ENCODE results near the gene AVPR1B. TPM values are rescaled to one million over a fixed set of nuclear protein-coding genes. Genes with fewer than 3 reads are reported as not detected.

Gene AVPR1B
- total RNA-seq, 4 donors from 2014 or later, result not detected

DNA sequence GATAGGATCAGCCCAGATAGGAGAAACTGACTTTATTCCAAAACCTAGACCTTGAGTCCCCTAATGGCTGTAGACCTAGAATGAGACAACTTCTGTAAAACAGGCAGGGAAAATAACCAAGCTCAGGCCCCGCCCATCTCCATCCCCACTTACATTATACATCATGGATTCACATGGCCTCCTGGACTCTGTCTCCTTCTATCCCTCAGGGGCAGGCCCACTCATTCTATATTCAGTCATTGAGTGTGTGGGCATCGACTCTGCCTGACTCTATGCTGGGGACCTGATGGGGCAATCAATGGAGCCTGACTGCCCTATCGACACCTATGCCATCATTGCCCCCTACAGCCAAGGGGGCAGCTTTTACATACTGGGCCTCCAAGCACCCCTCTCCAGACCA lies 6.4 kb downstream of the AVPR1B start:
- WGBS, 2 donors (ENCODE audit: low coverage in 1 of 2), result 86 to 100% methylated on average over 1 to 3 of the region's 3 CpGs
- no peaks in the 10 kb centered on the region for H3K36me3 ChIP-seq

DNA sequence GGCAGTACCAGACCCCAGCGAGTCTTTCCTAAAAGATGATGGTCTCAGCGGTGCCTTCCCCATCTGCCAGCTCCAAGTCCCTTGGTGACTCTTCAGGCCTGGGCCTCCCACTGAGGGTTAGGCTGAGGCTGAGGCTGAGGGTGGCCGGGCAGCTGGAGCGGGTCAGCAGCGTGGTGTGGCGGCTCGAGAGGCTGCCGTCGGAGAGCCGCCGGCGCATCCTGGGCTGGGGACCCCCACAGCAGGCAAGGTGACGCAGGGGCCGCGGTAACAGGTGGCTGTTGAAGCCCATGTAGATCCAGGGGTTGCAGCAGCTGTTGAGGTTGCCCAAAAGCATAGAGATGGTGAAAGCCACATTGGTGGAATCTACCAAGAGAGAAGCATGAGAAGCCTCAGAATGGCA lies 7.0 kb downstream of the AVPR1B start:
- no peaks in the 10 kb centered on the region for H3K9me3 ChIP-seq
- peaks cover 0 to 3% (median 0%) of the 10 kb centered on the region in 3 donors for H3K4me1 ChIP-seq
- peaks cover 3% of the 10 kb centered on the region for H3K27me3 ChIP-seq
- no peak overlapping the region for H3K27ac ChIP-seq
- TF ChIP-seq POLR2AphosphoS5 (IDR thresholded peaks at IDR 0.05), result no peak
- H3K36me3 ChIP-seq, result no peaks in the 10 kb centered on the region
- H3K4me3 ChIP-seq, result no peak overlapping the region
- no peak for ATAC-seq
- 100% methylated on average over 1 of the region's 15 CpGs for WGBS, 2 donors (ENCODE audit: low coverage in 1 of 2)

More for the DNA sequence above, 6.4 kb downstream of the AVPR1B start:
- TF ChIP-seq CTCF (IDR thresholded peaks at IDR 0.05) (no peak), EP300 (IDR thresholded peaks at IDR 0.05) (no peak), POLR2AphosphoS5 (IDR thresholded peaks at IDR 0.05) (no peak), POLR2A (IDR thresholded peaks at IDR 0.05) (no peak)
- H3K4me1 ChIP-seq, result peaks cover 0 to 3% (median 0%) of the 10 kb centered on the region in 3 donors
- H3K27ac ChIP-seq, result no peak overlapping the region
- H3K9me3 ChIP-seq, result no peaks in the 10 kb centered on the region
- H3K4me3 ChIP-seq, result no peak overlapping the region
- peaks cover 3% of the 10 kb centered on the region for H3K27me3 ChIP-seq
- no peak for ATAC-seq

DNA sequence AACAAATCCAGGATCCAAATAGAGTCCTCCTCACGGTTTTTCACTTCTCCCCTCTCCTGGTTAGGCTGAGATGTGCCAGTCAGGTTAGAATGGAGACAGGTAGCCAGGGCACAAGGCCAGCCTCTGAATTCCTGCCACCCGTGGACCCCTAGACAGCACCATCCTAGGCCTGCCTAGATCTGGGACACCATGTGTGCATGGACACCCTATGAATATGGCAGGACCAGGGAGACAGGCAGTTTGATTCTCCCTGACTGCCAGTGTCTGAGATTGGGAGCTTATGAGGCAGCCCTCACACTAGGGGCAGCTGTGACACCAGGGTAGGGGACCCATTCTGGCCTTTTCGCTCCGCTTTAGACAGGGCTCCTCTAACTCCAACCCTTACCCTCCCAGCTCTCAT lies 7.5 kb downstream of the AVPR1B start:
- TF ChIP-seq POLR2A (IDR thresholded peaks at IDR 0.05) (no peak), POLR2AphosphoS5 (IDR thresholded peaks at IDR 0.05) (no peak), CTCF (IDR thresholded peaks at IDR 0.05) (no peak), EP300 (IDR thresholded peaks at IDR 0.05) (no peak)
- Histone ChIP-seq H3K36me3 (no peaks in the 10 kb centered on the region), H3K9me3 (no peaks in the 10 kb centered on the region), H3K4me1 (peaks cover 0 to 3% (median 0%) of the 10 kb centered on the region in 3 donors), H3K27me3 (peaks cover 3% of the 10 kb centered on the region), H3K27ac (no peak overlapping the region), H3K4me3 (no peak overlapping the region)
- ATAC-seq, result no peak
- WGBS, 2 donors (ENCODE audit: low coverage in 1 of 2), result 73% methylated on average over 2 of the region's 4 CpGs

- Histone ChIP-seq H3K27me3 (peaks cover 3% of the 10 kb centered on the region), H3K4me3 (no peak overlapping the region), H3K4me1 (peaks cover 0 to 3% (median 0%) of the 10 kb centered on the region in 3 donors), H3K9me3 (no peaks in the 10 kb centered on the region), H3K36me3 (no peaks in the 10 kb centered on the region), H3K27ac (no peak overlapping the region)
- ATAC-seq, result no peak
- TF ChIP-seq POLR2A (IDR thresholded peaks at IDR 0.05) (no peak), EP300 (IDR thresholded peaks at IDR 0.05) (no peak), CTCF (IDR thresholded peaks at IDR 0.05) (no peak), POLR2AphosphoS5 (IDR thresholded peaks at IDR 0.05) (no peak)
- 100% methylated on average over 1 of the region's 2 CpGs; no CpG with 5 or more reads in 1 of the 2 donors for WGBS, 2 donors (ENCODE audit: low coverage in 1 of 2)
Measured at GRCh38 chr1:206108635-206109034, 8.6 kb downstream of the AVPR1B start.

GRCh38 chr1:206107168-206107544 lies 10.0 kb downstream of the AVPR1B start:
- H3K36me3 ChIP-seq, result no peaks in the 10 kb centered on the region
- WGBS, 2 donors (ENCODE audit: low coverage in 1 of 2), result 46 to 58% methylated on average over 3 to 5 of the region's 7 CpGs
- H3K27me3 ChIP-seq, result peaks cover 3% of the 10 kb centered on the region
- H3K9me3 ChIP-seq, result no peaks in the 10 kb centered on the region
- H3K27ac ChIP-seq, result no peak overlapping the region
- ATAC-seq, result no peak
- no peak overlapping the region for H3K4me3 ChIP-seq
- peaks cover 0 to 3% (median 0%) of the 10 kb centered on the region in 3 donors for H3K4me1 ChIP-seq
- no peak for TF ChIP-seq POLR2AphosphoS5 (IDR thresholded peaks at IDR 0.05)
- no peak for TF ChIP-seq CTCF (IDR thresholded peaks at IDR 0.05)
- TF ChIP-seq POLR2A (IDR thresholded peaks at IDR 0.05), result no peak
- no peak for TF ChIP-seq EP300 (IDR thresholded peaks at IDR 0.05)
